ENCODE data around the gene POLR1A.

POLR1A gene

DNA sequence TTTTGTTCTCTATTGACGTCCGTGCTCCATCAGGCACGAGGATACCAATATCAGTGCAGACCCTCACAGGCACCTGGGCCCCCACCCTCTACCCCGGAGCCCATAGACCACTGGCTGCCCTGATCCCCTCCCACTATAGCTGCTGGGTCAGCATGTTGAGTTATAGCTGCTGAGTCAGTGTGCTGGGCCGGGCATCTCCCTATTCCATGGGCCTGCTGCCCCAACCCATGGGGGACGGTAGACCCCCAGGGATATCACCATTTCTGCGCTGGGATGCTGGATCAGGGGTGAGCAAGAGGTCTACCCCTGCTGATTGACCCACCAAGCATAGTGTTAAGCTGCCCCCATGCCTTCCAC is 116.8 kb downstream of the POLR1A start:
- no peak overlapping the region for H3K4me3 ChIP-seq (ENCODE audit: low read depth, low read length)
- DNase-seq (ENCODE audit: low read depth), result no peak
- TF ChIP-seq, protein P1, sequence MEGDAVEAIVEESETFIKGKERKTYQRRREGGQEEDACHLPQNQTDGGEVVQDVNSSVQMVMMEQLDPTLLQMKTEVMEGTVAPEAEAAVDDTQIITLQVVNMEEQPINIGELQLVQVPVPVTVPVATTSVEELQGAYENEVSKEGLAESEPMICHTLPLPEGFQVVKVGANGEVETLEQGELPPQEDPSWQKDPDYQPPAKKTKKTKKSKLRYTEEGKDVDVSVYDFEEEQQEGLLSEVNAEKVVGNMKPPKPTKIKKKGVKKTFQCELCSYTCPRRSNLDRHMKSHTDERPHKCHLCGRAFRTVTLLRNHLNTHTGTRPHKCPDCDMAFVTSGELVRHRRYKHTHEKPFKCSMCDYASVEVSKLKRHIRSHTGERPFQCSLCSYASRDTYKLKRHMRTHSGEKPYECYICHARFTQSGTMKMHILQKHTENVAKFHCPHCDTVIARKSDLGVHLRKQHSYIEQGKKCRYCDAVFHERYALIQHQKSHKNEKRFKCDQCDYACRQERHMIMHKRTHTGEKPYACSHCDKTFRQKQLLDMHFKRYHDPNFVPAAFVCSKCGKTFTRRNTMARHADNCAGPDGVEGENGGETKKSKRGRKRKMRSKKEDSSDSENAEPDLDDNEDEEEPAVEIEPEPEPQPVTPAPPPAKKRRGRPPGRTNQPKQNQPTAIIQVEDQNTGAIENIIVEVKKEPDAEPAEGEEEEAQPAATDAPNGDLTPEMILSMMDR (IDR thresholded peaks at IDR 0.05; ENCODE audit: insufficient read depth, low read depth, low read length, missing control alignments), result no peak

DNA sequence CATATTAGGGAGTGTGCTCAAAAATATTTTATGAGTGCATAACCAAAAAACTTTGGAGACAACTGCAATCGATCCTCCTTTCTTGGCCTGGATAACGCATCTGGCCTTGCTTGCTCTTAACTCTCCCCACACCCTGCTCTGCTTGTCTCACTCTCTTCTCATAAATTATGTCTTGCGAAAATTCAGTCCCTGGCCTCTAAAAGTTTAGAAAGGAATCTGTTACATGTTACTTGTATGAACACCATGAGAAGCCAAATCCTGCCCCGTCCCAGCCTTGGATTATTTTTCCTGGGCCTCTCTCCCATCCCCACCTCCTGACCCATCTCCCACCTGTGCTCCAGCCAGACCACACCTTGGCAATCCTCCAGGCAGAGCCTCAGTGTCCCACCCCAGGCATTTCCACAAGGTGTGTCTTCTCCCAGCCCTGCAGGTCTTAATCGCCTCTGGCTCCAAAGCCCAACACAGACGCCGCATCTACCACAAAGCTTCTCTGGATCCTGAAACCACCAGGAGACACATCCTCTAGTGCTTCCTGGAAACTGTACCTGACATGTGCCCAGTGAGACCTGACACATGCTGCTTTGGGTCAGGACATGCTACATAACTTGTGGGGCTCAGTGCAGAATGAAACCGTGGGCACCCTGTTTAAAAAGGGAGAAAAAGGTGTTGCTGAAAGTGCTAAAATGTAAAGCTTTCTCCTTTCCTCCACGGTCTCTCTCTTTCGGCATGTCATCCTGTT is 117.3 kb downstream of the POLR1A start:
- no peak for DNase-seq (ENCODE audit: low read depth)
- TF ChIP-seq, protein P1 (IDR thresholded peaks at IDR 0.05; ENCODE audit: insufficient read depth, low read depth, low read length, missing control alignments), result no peak
- H3K4me3 ChIP-seq (ENCODE audit: low read depth, low read length), result no peak overlapping the region

DNA sequence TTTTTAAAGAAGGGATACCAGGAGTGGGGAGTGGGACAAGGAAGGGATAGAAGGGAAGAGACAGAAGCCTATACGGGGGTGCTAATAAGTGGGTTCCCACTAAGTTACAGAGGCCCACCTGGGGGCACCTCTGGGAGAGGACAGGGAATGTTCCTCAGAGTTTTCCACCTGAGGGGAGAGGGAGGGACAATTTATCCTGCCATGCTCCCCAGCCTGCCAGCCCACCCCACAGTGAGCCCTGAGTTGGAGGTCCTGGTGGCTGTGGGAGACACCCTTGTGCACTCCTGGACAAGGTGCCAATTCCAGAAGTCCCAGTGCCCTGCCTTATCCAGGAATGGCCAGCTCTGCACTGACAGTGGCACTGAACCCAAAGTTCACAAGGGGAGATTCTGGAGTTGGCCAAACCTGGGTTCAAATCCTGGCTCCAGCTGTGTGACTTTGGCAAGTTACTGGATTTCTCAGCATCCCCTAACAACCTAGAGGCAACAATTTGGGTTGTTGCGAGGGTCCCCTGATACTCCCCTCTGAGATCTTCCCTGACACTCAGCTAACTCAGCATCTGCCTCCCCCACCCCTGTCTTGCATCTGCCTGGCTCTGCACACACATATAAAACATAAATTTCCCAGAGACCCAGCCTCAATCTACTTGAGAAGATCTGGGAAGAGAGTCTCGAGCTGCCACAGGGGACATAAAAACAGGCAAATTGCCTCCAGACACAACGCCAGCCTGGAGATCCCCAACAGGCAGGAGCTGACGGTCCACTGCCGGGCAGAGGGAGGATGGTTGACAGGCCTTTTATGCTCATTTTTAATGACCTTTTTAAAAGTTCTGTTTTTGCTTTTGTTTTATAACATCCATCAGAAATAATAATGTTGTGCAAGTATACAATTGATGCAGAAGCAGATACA is 118.2 kb downstream of the POLR1A start:
- no peak overlapping the region for H3K4me3 ChIP-seq (ENCODE audit: low read depth, low read length)
- DNase-seq (ENCODE audit: low read depth), result no peak
- TF ChIP-seq, protein P1 (IDR thresholded peaks at IDR 0.05; ENCODE audit: insufficient read depth, low read depth, low read length, missing control alignments), result no peak

DNA sequence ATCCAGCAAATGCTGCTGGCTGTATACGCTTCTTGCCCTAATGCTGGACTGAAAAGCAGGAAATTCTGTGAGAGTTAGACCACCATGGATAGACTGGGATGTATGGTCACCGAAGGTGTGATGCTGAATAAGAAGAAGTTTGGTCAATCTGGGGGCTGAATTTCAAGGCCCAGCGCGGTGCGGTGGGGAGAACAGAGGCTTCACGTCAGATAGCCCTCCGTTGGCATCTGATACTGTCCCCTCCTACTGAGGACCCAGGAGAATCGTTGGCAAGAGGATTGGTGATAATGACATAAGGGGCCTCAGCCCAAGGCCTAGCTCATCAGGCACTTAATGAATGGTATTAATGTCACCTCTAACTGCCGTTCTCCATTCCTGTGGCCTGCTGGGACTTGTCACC is 119.6 kb downstream of the POLR1A start:
- no peak overlapping the region for H3K4me3 ChIP-seq (ENCODE audit: low read depth, low read length)
- TF ChIP-seq, protein P1 (IDR thresholded peaks at IDR 0.05; ENCODE audit: insufficient read depth, low read depth, low read length, missing control alignments), result no peak
- DNase-seq (ENCODE audit: low read depth), result no peak

GRCh38 chr2:85984788-85985187 is 120.9 kb downstream of the POLR1A start:
- DNase-seq (ENCODE audit: low read depth), result no peak
- TF ChIP-seq, protein P1 (IDR thresholded peaks at IDR 0.05; ENCODE audit: insufficient read depth, low read depth, low read length, missing control alignments), result no peak
- no peak overlapping the region for H3K4me3 ChIP-seq (ENCODE audit: low read depth, low read length)

DNA sequence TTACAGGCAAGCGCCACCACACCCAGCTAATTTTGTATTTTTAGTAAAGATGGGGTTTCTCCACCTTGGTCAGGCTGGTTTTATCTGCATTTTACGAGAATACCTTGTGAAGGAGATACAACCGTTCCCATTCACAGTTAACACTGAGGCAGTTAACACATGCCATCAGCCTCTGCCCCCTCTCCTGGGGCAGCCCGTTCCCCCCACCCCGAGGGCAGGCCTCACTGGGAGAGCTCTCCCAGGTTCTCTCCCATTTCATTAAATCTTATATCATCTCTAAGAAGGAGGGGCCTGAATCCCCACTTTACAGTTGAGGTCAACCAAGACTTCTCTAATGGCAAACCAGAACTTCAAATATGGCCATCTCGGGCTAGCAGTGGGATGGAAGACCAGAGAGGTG is 121.9 kb downstream of the POLR1A start:
- TF ChIP-seq, protein P1 (IDR thresholded peaks at IDR 0.05; ENCODE audit: insufficient read depth, low read depth, low read length, missing control alignments), result no peak
- no peak for DNase-seq (ENCODE audit: low read depth)
- no peak overlapping the region for H3K4me3 ChIP-seq (ENCODE audit: low read depth, low read length)
